ENCODE results near the gene NR6A1. TPM values are rescaled to one million over a fixed set of nuclear protein-coding genes. Genes with fewer than 3 reads are reported as not detected.

NR6A1 gene
- total RNA-seq, 1 experiment from 2014 or later: 164 TPM

DNA sequence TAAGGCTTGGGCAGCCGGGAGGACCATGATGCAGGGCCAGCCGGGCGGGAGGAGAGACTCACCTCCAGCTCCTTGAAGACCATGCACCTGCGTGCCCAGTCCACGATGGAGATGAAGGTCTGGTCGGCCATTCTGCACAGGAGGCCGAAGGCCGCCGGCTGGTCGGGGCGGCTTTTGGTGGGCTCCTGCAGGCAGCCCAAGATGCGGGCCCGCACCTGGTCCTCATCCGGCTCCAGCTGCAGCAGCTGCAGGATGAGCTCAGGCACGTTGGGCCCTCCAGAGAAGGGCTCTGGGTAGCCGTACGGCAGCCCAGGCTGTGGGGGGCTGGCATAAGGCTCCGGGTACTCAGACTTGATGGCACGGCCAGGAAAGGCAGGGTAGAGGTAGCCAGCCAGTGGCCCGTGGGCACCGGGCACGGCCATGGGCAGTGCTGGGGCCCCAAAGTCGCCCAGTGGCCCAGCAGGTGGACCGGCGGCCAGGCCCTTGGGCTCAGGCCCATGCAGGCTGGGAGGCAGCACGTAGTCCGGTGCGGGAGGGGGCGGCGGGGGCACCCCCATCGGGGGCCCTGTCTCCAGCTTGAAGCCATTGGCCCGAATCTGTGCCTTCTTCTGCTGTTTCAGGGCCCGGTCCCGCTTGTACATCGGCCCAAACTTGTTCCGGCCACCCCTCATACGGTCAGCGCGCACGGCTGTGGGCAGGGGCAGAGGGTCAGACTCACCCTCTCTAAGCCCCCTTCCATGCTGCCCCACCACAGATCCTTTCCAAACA is 270.9 kb downstream of the NR6A1 start:
- Mint-ChIP-seq H3K27me3 (ENCODE audit: low read depth) (peaks cover 44% of the 10 kb centered on the region), H3K4me3 (no peak overlapping the region), H3K4me1 (peaks cover 8% of the 10 kb centered on the region), H3K9me3 (no peaks in the 10 kb centered on the region), H3K36me3 (0 out of 2 replicates have a peak, but pooled peaks cover 4% of the 10 kb centered on the region), H3K27ac (no peak overlapping the region)
- ATAC-seq: no peak
- ChIA-PET POLR2A (interaction anchor here (1.2 kb wide), 1 partner anchor 22 kb away, joined by 3 read pairs; no protein-coding TSS in a partner anchor), CTCF (interaction anchor here (1.2 kb wide), 1 partner anchor 353 kb away, joined by 4 read pairs; the partner anchor contains the start of gene WDR38)
- no peak for DNase-seq (ENCODE audit: low spot score)
- TF ChIP-seq NFATC4 (CRISPR knock-in tag; IDR thresholded peaks at IDR 0.05): no peak
- no peak for TF ChIP-seq NR2C2 (CRISPR knock-in tag; IDR thresholded peaks at IDR 0.05)
- no peak for TF ChIP-seq ZNF219 (CRISPR knock-in tag; IDR thresholded peaks at IDR 0.05; ENCODE audit: borderline replicate concordance)
- no peak for TF ChIP-seq ARID4B (CRISPR knock-in tag; IDR thresholded peaks at IDR 0.05; ENCODE audit: borderline replicate concordance)
- no peak for TF ChIP-seq MLX (CRISPR knock-in tag; IDR thresholded peaks at IDR 0.05)
- no peak for TF ChIP-seq RELA (CRISPR knock-in tag; IDR thresholded peaks at IDR 0.05; ENCODE audit: borderline replicate concordance)
- TF ChIP-seq, protein P1, sequence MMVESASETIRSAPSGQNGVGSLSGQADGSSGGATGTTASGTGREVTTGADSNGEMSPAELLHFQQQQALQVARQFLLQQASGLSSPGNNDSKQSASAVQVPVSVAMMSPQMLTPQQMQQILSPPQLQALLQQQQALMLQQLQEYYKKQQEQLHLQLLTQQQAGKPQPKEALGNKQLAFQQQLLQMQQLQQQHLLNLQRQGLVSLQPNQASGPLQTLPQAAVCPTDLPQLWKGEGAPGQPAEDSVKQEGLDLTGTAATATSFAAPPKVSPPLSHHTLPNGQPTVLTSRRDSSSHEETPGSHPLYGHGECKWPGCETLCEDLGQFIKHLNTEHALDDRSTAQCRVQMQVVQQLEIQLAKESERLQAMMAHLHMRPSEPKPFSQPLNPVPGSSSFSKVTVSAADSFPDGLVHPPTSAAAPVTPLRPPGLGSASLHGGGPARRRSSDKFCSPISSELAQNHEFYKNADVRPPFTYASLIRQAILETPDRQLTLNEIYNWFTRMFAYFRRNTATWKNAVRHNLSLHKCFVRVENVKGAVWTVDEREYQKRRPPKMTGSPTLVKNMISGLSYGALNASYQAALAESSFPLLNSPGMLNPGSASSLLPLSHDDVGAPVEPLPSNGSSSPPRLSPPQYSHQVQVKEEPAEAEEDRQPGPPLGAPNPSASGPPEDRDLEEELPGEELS (CRISPR knock-in tag; IDR thresholded peaks at IDR 0.05): no peak
- no peak for TF ChIP-seq CBFB (CRISPR knock-in tag; IDR thresholded peaks at IDR 0.05; ENCODE audit: low read depth)
- TF ChIP-seq NR1H2 (CRISPR knock-in tag; IDR thresholded peaks at IDR 0.05): no peak
- TF ChIP-seq, protein P2, sequence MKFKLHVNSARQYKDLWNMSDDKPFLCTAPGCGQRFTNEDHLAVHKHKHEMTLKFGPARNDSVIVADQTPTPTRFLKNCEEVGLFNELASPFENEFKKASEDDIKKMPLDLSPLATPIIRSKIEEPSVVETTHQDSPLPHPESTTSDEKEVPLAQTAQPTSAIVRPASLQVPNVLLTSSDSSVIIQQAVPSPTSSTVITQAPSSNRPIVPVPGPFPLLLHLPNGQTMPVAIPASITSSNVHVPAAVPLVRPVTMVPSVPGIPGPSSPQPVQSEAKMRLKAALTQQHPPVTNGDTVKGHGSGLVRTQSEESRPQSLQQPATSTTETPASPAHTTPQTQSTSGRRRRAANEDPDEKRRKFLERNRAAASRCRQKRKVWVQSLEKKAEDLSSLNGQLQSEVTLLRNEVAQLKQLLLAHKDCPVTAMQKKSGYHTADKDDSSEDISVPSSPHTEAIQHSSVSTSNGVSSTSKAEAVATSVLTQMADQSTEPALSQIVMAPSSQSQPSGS (CRISPR knock-in tag; IDR thresholded peaks at IDR 0.05; ENCODE audit: borderline replicate concordance, low read depth): no peak
- TF ChIP-seq RORB (CRISPR knock-in tag; IDR thresholded peaks at IDR 0.05): no peak
- TF ChIP-seq PRRX2 (CRISPR knock-in tag; IDR thresholded peaks at IDR 0.05): no peak
- TF ChIP-seq ZNF396 (CRISPR knock-in tag; IDR thresholded peaks at IDR 0.05; ENCODE audit: borderline replicate concordance): no peak
- TF ChIP-seq ZSCAN18 (CRISPR knock-in tag; IDR thresholded peaks at IDR 0.05): no peak
- TF ChIP-seq HMGA2 (CRISPR knock-in tag; IDR thresholded peaks at IDR 0.05): no peak
- TF ChIP-seq, protein P3, sequence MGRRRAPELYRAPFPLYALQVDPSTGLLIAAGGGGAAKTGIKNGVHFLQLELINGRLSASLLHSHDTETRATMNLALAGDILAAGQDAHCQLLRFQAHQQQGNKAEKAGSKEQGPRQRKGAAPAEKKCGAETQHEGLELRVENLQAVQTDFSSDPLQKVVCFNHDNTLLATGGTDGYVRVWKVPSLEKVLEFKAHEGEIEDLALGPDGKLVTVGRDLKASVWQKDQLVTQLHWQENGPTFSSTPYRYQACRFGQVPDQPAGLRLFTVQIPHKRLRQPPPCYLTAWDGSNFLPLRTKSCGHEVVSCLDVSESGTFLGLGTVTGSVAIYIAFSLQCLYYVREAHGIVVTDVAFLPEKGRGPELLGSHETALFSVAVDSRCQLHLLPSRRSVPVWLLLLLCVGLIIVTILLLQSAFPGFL (CRISPR knock-in tag; IDR thresholded peaks at IDR 0.05; ENCODE audit: borderline replicate concordance): no peak
- TF ChIP-seq, protein P4, sequence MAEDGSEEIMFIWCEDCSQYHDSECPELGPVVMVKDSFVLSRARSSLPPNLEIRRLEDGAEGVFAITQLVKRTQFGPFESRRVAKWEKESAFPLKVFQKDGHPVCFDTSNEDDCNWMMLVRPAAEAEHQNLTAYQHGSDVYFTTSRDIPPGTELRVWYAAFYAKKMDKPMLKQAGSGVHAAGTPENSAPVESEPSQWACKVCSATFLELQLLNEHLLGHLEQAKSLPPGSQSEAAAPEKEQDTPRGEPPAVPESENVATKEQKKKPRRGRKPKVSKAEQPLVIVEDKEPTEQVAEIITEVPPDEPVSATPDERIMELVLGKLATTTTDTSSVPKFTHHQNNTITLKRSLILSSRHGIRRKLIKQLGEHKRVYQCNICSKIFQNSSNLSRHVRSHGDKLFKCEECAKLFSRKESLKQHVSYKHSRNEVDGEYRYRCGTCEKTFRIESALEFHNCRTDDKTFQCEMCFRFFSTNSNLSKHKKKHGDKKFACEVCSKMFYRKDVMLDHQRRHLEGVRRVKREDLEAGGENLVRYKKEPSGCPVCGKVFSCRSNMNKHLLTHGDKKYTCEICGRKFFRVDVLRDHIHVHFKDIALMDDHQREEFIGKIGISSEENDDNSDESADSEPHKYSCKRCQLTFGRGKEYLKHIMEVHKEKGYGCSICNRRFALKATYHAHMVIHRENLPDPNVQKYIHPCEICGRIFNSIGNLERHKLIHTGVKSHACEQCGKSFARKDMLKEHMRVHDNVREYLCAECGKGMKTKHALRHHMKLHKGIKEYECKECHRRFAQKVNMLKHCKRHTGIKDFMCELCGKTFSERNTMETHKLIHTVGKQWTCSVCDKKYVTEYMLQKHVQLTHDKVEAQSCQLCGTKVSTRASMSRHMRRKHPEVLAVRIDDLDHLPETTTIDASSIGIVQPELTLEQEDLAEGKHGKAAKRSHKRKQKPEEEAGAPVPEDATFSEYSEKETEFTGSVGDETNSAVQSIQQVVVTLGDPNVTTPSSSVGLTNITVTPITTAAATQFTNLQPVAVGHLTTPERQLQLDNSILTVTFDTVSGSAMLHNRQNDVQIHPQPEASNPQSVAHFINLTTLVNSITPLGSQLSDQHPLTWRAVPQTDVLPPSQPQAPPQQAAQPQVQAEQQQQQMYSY (CRISPR knock-in tag; IDR thresholded peaks at IDR 0.05): no peak
- TF ChIP-seq E2F4 (CRISPR knock-in tag; IDR thresholded peaks at IDR 0.05; ENCODE audit: borderline replicate concordance, low read depth): no peak
- TF ChIP-seq, protein P5, sequence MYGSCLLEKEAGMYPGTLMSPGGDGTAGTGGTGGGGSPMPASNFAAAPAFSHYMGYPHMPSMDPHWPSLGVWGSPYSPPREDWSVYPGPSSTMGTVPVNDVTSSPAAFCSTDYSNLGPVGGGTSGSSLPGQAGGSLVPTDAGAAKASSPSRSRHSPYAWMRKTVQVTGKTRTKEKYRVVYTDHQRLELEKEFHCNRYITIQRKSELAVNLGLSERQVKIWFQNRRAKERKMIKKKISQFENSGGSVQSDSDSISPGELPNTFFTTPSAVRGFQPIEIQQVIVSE (CRISPR knock-in tag; IDR thresholded peaks at IDR 0.05; ENCODE audit: borderline replicate concordance): no peak

Measured in WTC11 (cell line).